HCT116 (cell line): ENCODE results near the gene LYL1. TPM values are rescaled to one million over a fixed set of nuclear protein-coding genes. Genes with fewer than 3 reads are reported as not detected.

Source experiments
- ATAC-seq: fragments of 200-7000 bp; cut with Tn5 transposase; 2 replicates; pipeline ENCODE4 v1.9.1; 2020; ENCODE audit warnings: mild to moderate bottlenecking, moderate library complexity
- BruUV-seq: library from RNA; stranded (reverse); fragments of 400-500 nt; replicated peaks from 2 replicates; lab custom pipeline; 2021; lab: Mats Ljungman, UMichigan
- CTCF ChIA-PET: fragments of 300-600 bp; sonication (Branson Sonifier 250); formaldehyde crosslinking; loops from one replicate; lab custom pipeline; 2021; ENCODE audit warnings: antibody characterized with exemption; lab: Charles Lee
- POLR2A ChIA-PET: fragments of 300-600, 350-600 bp; sonication (Branson Sonifier 250); formaldehyde crosslinking; loops from one replicate; lab custom pipeline; 2021; ENCODE audit warnings: antibody characterized with exemption; lab: Charles Lee
- RAD21 ChIA-PET, 2 experiments: fragments of 300-600 bp; sonication (Branson Sonifier 250); formaldehyde crosslinking; loops; one replicate each; lab custom pipeline; 2023; ENCODE audit warnings: low total read pairs in 2 of 2; ENCODE audit not compliant: uncharacterized antibody in 2 of 2, unreplicated experiment in 2 of 2, low non-redundant PET in 1 of 2; lab: Charles Lee
- DNase-seq: peaks from one replicate; pipeline ENCODE4 v3.0.0-alpha.2; 2010; ENCODE audit warnings: low read depth, low spot score
- H2AFZ ChIP-seq: fragments of 200-600 bp; shearing (Covaris generic), sonication (generic); 2 replicates; pipeline ENCODE4 v1.6.1; 2017; ENCODE audit warnings: low read depth, mixed run types, mixed read lengths, antibody characterized with exemption, low read length; ENCODE audit not compliant: poor library complexity, severe bottlenecking
- H3K27ac ChIP-seq: 2 replicates; pipeline ENCODE4 v1.5.1; 2012; ENCODE audit warnings: low read depth, low read length
- H3K27me3 ChIP-seq: fragments of 200-600 bp; sonication (generic); 2 replicates; pipeline ENCODE4 v1.6.1; 2016; ENCODE audit warnings: mixed run types, low read length, mixed read lengths; ENCODE audit not compliant: insufficient read depth
- H3K36me3 ChIP-seq, 2 experiments: fragments of 200-500 bp in 1 of 2; fragments of 200-600 bp in 1 of 2; sonication (Bioruptor generic) in 1 of 2; sonication (generic) in 1 of 2; 2 replicates each; pipeline versions ENCODE4 v1.5.1 to v1.6.1; 2014 to 2016; ENCODE audit warnings: low read length in 2 of 2, inconsistent platforms in 1 of 2, mixed read lengths in 1 of 2, mixed run types in 1 of 2; ENCODE audit not compliant: insufficient read depth in 2 of 2, control insufficient read depth in 1 of 2
- H3K4me1 ChIP-seq, 2 experiments: fragments of 200-600 bp in 1 of 2; sonication (generic) in 1 of 2; 2 replicates each; pipeline versions ENCODE4 v1.5.1 to v1.6.1; 2012 to 2017; ENCODE audit warnings: low read length in 2 of 2, inconsistent platforms in 1 of 2, mild to moderate bottlenecking in 1 of 2, mixed read lengths in 1 of 2, mixed run types in 1 of 2, moderate library complexity in 1 of 2; ENCODE audit not compliant: insufficient read depth in 2 of 2, control insufficient read depth in 1 of 2
- H3K4me2 ChIP-seq: fragments of 200-600 bp; sonication (generic); 2 replicates; pipeline ENCODE4 v1.6.1; 2017; ENCODE audit warnings: mixed run types, low read length, mixed read lengths
- H3K4me3 ChIP-seq, 2 experiments: fragments of 200-600 bp in 1 of 2; sonication (generic) in 1 of 2; replicated peaks in 1 of 2; 2 replicates each; pipeline ENCODE4 v1.5.1; 2011 to 2016; ENCODE audit warnings: low read length in 2 of 2, control low read depth in 1 of 2, low read depth in 1 of 2, mild to moderate bottlenecking in 1 of 2, mixed read lengths in 1 of 2, mixed run types in 1 of 2
- H3K79me2 ChIP-seq: fragments of 200-600 bp; sonication (generic); 2 replicates; pipeline ENCODE4 v1.6.1; 2017; ENCODE audit warnings: mild to moderate bottlenecking, mixed run types, low read length, moderate library complexity, mixed read lengths; ENCODE audit not compliant: insufficient read depth
- H3K9ac ChIP-seq: fragments of 200-600 bp; sonication (generic); 2 replicates; pipeline ENCODE4 v1.6.1; 2016; ENCODE audit warnings: low read length, mixed read lengths
- H3K9me2 ChIP-seq: fragments of 200-600 bp; sonication (generic), shearing (Covaris generic); 2 replicates; pipeline ENCODE4 v1.6.1; 2017; ENCODE audit warnings: mixed run types, mild to moderate bottlenecking, moderate library complexity; ENCODE audit not compliant: insufficient read depth
- H3K9me3 ChIP-seq, 2 experiments: fragments of 200-500 bp in 1 of 2; fragments of 200-600 bp in 1 of 2; sonication (Bioruptor generic) in 1 of 2; sonication (generic) in 1 of 2; 2 replicates each; pipeline ENCODE4 v1.6.1; 2014 to 2017; ENCODE audit warnings: low read length in 2 of 2, mixed read lengths in 2 of 2, inconsistent platforms in 1 of 2, low read depth in 1 of 2, mild to moderate bottlenecking in 1 of 2, mixed run types in 1 of 2, moderate library complexity in 1 of 2; ENCODE audit not compliant: control insufficient read depth in 1 of 2, insufficient read depth in 1 of 2
- H4K20me1 ChIP-seq: fragments of 200-600 bp; sonication (generic), shearing (Covaris generic); 2 replicates; pipeline ENCODE4 v1.6.1; 2017; ENCODE audit warnings: mixed run types, mild to moderate bottlenecking, moderate library complexity; ENCODE audit not compliant: insufficient read depth
- ATF3 ChIP-seq: IDR thresholded peaks from 2 replicates; pipeline ENCODE4 v1.6.1; 2012
- CBX3 ChIP-seq: IDR thresholded peaks from 2 replicates; pipeline ENCODE4 v1.6.1; 2012; ENCODE audit warnings: low read depth
- CEBPB ChIP-seq: IDR thresholded peaks from 2 replicates; pipeline ENCODE4 v1.6.1; 2012; ENCODE audit warnings: low read depth
- EGR1 ChIP-seq: IDR thresholded peaks from 2 replicates; pipeline ENCODE4 v1.6.1; 2012; ENCODE audit warnings: low read depth
- ELF1 ChIP-seq: IDR thresholded peaks from 2 replicates; pipeline ENCODE4 v1.6.1; 2012; ENCODE audit warnings: low read depth, borderline replicate concordance
- EZH2 ChIP-seq: fragments of 200-600 bp; sonication (generic); IDR thresholded peaks from 2 replicates; pipeline ENCODE4 v1.6.1; 2017; ENCODE audit warnings: antibody characterized with exemption, mixed run types
- EZH2phosphoT487 ChIP-seq: fragments of 200-600 bp; IDR thresholded peaks from 2 replicates; pipeline ENCODE4 v1.6.1; 2018; ENCODE audit warnings: antibody characterized with exemption, borderline replicate concordance
- FOSL1 ChIP-seq: IDR thresholded peaks from 2 replicates; pipeline ENCODE4 v1.6.1; 2012; ENCODE audit warnings: low read depth
- JUND ChIP-seq: IDR thresholded peaks from 2 replicates; pipeline ENCODE4 v1.6.1; 2012
- POLR2AphosphoS5 ChIP-seq: IDR thresholded peaks from 2 replicates; pipeline ENCODE4 v1.6.1; 2011; ENCODE audit warnings: mild to moderate bottlenecking, low read depth, low read length, moderate library complexity
- SP1 ChIP-seq: IDR thresholded peaks from 2 replicates; pipeline ENCODE4 v1.6.1; 2012; ENCODE audit warnings: low read depth
- SRF ChIP-seq: IDR thresholded peaks from 2 replicates; pipeline ENCODE4 v1.6.1; 2012; ENCODE audit warnings: low read depth
- TCF7L2 ChIP-seq: IDR thresholded peaks from 2 replicates; pipeline ENCODE4 v1.7.0; 2011; ENCODE audit warnings: borderline replicate concordance, inconsistent platforms; ENCODE audit not compliant: insufficient read depth, insufficient read length; ENCODE audit errors: extremely low read depth
- ZFX ChIP-seq: fragments of 450-650 bp; IDR thresholded peaks from 2 replicates; pipeline ENCODE4 v1.6.1; 2017
- ZNF274 ChIP-seq: fragments of 200-500 bp; sonication (Bioruptor generic); IDR thresholded peaks from 2 replicates; pipeline ENCODE4 v1.6.1; 2014; ENCODE audit warnings: mild to moderate bottlenecking, low read depth, low read length, inconsistent platforms
- intact Hi-C: fragments of 100-400 bp; cut with micrococcal nuclease; formaldehyde crosslinking; loops from 2 replicates; pipeline ENCODE4 v1.10.0; 2022
- total RNA-seq: library from RNA; stranded (reverse); gene quantifications from one replicate; pipeline ENCODE4 v1.2.1, GENCODE V29; 2021; ENCODE audit not compliant: unreplicated experiment
- TF ChIP-seq, protein P1 (sequence below): IDR thresholded peaks from 2 replicates; pipeline ENCODE4 v1.6.1; 2011; ENCODE audit warnings: mild to moderate bottlenecking, low read length, moderate library complexity; ENCODE audit not compliant: insufficient replicate concordance; ENCODE audit errors: extremely low read depth
- TF ChIP-seq, protein P2 (sequence below): IDR thresholded peaks from 2 replicates; pipeline ENCODE4 v1.6.1; 2012
- TF ChIP-seq, protein P3 (sequence below), 3 experiments: fragments of 200-600 bp in 1 of 3; sonication (generic) in 1 of 3; IDR thresholded peaks in 2 of 3; conservative IDR thresholded peaks in 1 of 3; 2 replicates each; pipeline ENCODE4 v1.5.1; 2012 to 2017; ENCODE audit warnings: low read depth in 2 of 3, low read length in 2 of 3, antibody characterized with exemption in 1 of 3, borderline replicate concordance in 1 of 3, control low read depth in 1 of 3, mild to moderate bottlenecking in 1 of 3, mixed read lengths in 1 of 3, mixed run types in 1 of 3, moderate library complexity in 1 of 3; ENCODE audit not compliant: insufficient read depth in 1 of 3

LYL1 gene
- total RNA-seq, 1 experiment from 2014 or later, result 2.6 TPM

DNA sequence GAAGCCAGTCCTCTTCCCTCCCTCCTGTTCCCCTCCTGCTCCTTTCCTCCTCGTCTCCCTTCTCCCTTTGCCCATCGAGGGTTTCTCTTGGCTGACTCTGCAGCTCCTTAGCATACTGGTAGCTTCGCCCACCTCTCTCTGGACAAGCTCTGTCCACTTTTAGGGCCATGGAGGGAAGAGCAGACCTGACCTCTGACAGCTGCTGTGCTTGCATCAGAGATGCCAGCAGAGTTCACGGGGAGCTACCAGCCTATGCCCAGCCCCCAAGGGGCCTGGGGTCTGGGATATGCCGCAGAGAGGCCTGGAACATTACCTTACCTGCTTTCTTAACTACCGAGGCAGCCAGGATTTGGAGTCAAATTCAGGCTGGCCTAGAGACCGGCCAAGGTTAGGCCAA, 19.7 kb downstream of the LYL1 start:
- H3K4me1 ChIP-seq, result peaks cover 18% of the 10 kb centered on the region in 2 experiments
- H3K4me2 ChIP-seq, result no peak overlapping the region
- no peak for DNase-seq
- no peaks in the 10 kb centered on the region for H3K27me3 ChIP-seq
- ChIA-PET RAD21 (interaction anchor here in 1 of 2 experiments (1.0 kb wide), 1 partner anchor 49 kb away, joined by 3 read pairs; no protein-coding TSS in a partner anchor), POLR2A (no interaction called here), CTCF (interaction anchor here (2.5 kb wide), 1 partner anchor 11 kb away, joined by 9 read pairs; no protein-coding TSS in a partner anchor)
- no peak overlapping the region for H2AFZ ChIP-seq
- intact Hi-C loops, result no loop called here
- H4K20me1 ChIP-seq, result no peaks in the 10 kb centered on the region
- no peak for ATAC-seq
- TF ChIP-seq SRF, result no peak
- no peak for TF ChIP-seq ATF3
- no peak for TF ChIP-seq TCF7L2
- no peak for TF ChIP-seq ZFX
- no peak for TF ChIP-seq EZH2
- no peak for TF ChIP-seq FOSL1
- no peak for TF ChIP-seq ZNF274
- TF ChIP-seq SP1, result no peak
- TF ChIP-seq ELF1, result no peak
- TF ChIP-seq CEBPB, result no peak
- no peak for TF ChIP-seq EZH2phosphoT487
- TF ChIP-seq, protein P1, sequence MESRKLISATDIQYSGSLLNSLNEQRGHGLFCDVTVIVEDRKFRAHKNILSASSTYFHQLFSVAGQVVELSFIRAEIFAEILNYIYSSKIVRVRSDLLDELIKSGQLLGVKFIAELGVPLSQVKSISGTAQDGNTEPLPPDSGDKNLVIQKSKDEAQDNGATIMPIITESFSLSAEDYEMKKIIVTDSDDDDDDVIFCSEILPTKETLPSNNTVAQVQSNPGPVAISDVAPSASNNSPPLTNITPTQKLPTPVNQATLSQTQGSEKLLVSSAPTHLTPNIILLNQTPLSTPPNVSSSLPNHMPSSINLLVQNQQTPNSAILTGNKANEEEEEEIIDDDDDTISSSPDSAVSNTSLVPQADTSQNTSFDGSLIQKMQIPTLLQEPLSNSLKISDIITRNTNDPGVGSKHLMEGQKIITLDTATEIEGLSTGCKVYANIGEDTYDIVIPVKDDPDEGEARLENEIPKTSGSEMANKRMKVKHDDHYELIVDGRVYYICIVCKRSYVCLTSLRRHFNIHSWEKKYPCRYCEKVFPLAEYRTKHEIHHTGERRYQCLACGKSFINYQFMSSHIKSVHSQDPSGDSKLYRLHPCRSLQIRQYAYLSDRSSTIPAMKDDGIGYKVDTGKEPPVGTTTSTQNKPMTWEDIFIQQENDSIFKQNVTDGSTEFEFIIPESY, result no peak
- TF ChIP-seq EGR1, result no peak
- TF ChIP-seq POLR2AphosphoS5, result no peak
- no peak for TF ChIP-seq JUND
- TF ChIP-seq, protein P2, sequence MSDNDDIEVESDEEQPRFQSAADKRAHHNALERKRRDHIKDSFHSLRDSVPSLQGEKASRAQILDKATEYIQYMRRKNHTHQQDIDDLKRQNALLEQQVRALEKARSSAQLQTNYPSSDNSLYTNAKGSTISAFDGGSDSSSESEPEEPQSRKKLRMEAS, result no peak
- no peak for TF ChIP-seq CBX3
- TF ChIP-seq, protein P3, sequence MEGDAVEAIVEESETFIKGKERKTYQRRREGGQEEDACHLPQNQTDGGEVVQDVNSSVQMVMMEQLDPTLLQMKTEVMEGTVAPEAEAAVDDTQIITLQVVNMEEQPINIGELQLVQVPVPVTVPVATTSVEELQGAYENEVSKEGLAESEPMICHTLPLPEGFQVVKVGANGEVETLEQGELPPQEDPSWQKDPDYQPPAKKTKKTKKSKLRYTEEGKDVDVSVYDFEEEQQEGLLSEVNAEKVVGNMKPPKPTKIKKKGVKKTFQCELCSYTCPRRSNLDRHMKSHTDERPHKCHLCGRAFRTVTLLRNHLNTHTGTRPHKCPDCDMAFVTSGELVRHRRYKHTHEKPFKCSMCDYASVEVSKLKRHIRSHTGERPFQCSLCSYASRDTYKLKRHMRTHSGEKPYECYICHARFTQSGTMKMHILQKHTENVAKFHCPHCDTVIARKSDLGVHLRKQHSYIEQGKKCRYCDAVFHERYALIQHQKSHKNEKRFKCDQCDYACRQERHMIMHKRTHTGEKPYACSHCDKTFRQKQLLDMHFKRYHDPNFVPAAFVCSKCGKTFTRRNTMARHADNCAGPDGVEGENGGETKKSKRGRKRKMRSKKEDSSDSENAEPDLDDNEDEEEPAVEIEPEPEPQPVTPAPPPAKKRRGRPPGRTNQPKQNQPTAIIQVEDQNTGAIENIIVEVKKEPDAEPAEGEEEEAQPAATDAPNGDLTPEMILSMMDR (IDR thresholded peaks at IDR 0.05 in 2 of 3, conservative IDR thresholded peaks at IDR 0.05 in 1 of 3; ENCODE audit: borderline replicate concordance in 1 of 3, insufficient read depth in 1 of 3, low read depth in 2 of 3, low read length in 2 of 3), result no peak
- H3K9ac ChIP-seq, result no peak overlapping the region
- no peaks in the 10 kb centered on the region for H3K79me2 ChIP-seq
- no peak overlapping the region for H3K27ac ChIP-seq
- no peaks in the 10 kb centered on the region for H3K9me2 ChIP-seq
- no peaks in the 10 kb centered on the region for H3K9me3 ChIP-seq
- H3K4me3 ChIP-seq, result no peak overlapping the region
- no peaks in the 10 kb centered on the region for H3K36me3 ChIP-seq
- BruUV-seq, result no TSS peak
